HUES64 (cell line): ENCODE measurements around the gene EPS8.

Source experiments
- H3K27ac ChIP-seq: 2 replicates; pipeline ENCODE4 v1.7.0; 2013; ENCODE audit warnings: low read depth, low read length, inconsistent platforms
- H3K27me3 ChIP-seq: 2 replicates; pipeline ENCODE4 v1.6.1; 2013; ENCODE audit warnings: mild to moderate bottlenecking, low read length; ENCODE audit not compliant: insufficient read depth
- H3K36me3 ChIP-seq: 2 replicates; pipeline ENCODE4 v1.6.1; 2013; ENCODE audit warnings: mild to moderate bottlenecking, low read length; ENCODE audit not compliant: insufficient read depth
- H3K4me1 ChIP-seq: 2 replicates; pipeline ENCODE4 v1.6.1; 2013; ENCODE audit warnings: mild to moderate bottlenecking, low read length, moderate library complexity; ENCODE audit not compliant: insufficient read depth
- H3K4me3 ChIP-seq: 2 replicates; pipeline ENCODE4 v1.5.1; 2013; ENCODE audit warnings: mild to moderate bottlenecking, low read length, moderate library complexity
- H3K9ac ChIP-seq: 2 replicates; pipeline ENCODE4 v1.6.1; 2013; ENCODE audit warnings: mild to moderate bottlenecking, low read depth, low read length
- H3K9me3 ChIP-seq: 2 replicates; pipeline ENCODE4 v1.6.1; 2013; ENCODE audit warnings: low read depth, low read length; ENCODE audit not compliant: insufficient read depth
- WGBS: fragments of 150-250, 120-280 bp; methylation state at CpG from one replicate; pipeline ENCODE4 v1.1.7; 2013; ENCODE audit warnings: missing lambda C conversion rate; 5-methylcytosine and 5-hydroxymethylcytosine counted together

The EPS8 gene

GRCh38 chr12:15688202-15688736, 100.9 kb downstream of the EPS8 start:
- H3K4me3 ChIP-seq: no peak overlapping the region
- H3K36me3 ChIP-seq: no peaks in the 10 kb centered on the region
- no peaks in the 10 kb centered on the region for H3K9me3 ChIP-seq
- H3K9ac ChIP-seq: no peak overlapping the region
- WGBS: 92% methylated on average over 8 of the region's 8 CpGs
- H3K4me1 ChIP-seq: peaks cover 9% of the 10 kb centered on the region
- H3K27me3 ChIP-seq: no peaks in the 10 kb centered on the region
- no peak overlapping the region for H3K27ac ChIP-seq

- no peak overlapping the region for H3K4me3 ChIP-seq
- peaks cover 9% of the 10 kb centered on the region for H3K4me1 ChIP-seq
- no peak overlapping the region for H3K27ac ChIP-seq
- no peaks in the 10 kb centered on the region for H3K27me3 ChIP-seq
- H3K36me3 ChIP-seq: no peaks in the 10 kb centered on the region
- H3K9me3 ChIP-seq: no peaks in the 10 kb centered on the region
- H3K9ac ChIP-seq: no peak overlapping the region
Observed at GRCh38 chr12:15687583-15687982, 101.6 kb downstream of the EPS8 start.

- 92% methylated on average over 6 of the region's 6 CpGs for WGBS
- Histone ChIP-seq H3K9ac (no peak overlapping the region), H3K4me1 (peaks cover 9% of the 10 kb centered on the region), H3K27me3 (no peaks in the 10 kb centered on the region), H3K4me3 (no peak overlapping the region), H3K36me3 (no peaks in the 10 kb centered on the region), H3K9me3 (no peaks in the 10 kb centered on the region), H3K27ac (no peak overlapping the region)
Observed at GRCh38 chr12:15684896-15685658, 104.1 kb downstream of the EPS8 start.

GRCh38 chr12:15682826-15683225, 106.4 kb downstream of the EPS8 start:
- Histone ChIP-seq H3K4me3 (no peak overlapping the region), H3K36me3 (no peaks in the 10 kb centered on the region), H3K27ac (no peak overlapping the region), H3K9ac (no peak overlapping the region), H3K4me1 (no peaks in the 10 kb centered on the region; the same call in 1 of the 2 replicates), H3K9me3 (no peaks in the 10 kb centered on the region), H3K27me3 (no peaks in the 10 kb centered on the region)

GRCh38 chr12:15679151-15679550, 110.0 kb downstream of the EPS8 start:
- no peak overlapping the region for H3K4me3 ChIP-seq
- H3K9me3 ChIP-seq: no peaks in the 10 kb centered on the region
- 93% methylated on average over 1 of the region's 1 CpG for WGBS
- no peak overlapping the region for H3K9ac ChIP-seq
- no peaks in the 10 kb centered on the region for H3K36me3 ChIP-seq
- H3K27ac ChIP-seq: no peak overlapping the region
- no peaks in the 10 kb centered on the region for H3K27me3 ChIP-seq
- H3K4me1 ChIP-seq: peaks cover 10% of the 10 kb centered on the region; the same call in 1 of the 2 replicates

GRCh38 chr12:15677726-15678201, 111.4 kb downstream of the EPS8 start:
- Histone ChIP-seq H3K9ac (no peak overlapping the region), H3K4me1 (peaks cover 10% of the 10 kb centered on the region; the same call in 1 of the 2 replicates), H3K27me3 (no peaks in the 10 kb centered on the region), H3K27ac (0 out of 2 replicates have a peak overlapping the region, but pooled peaks have one; percentile 10), H3K9me3 (no peaks in the 10 kb centered on the region), H3K36me3 (no peaks in the 10 kb centered on the region), H3K4me3 (no peak overlapping the region)
- 92% methylated on average over 3 of the region's 3 CpGs for WGBS

GRCh38 chr12:15677228-15677627, 112.0 kb downstream of the EPS8 start:
- WGBS: 79% methylated on average over 2 of the region's 3 CpGs

GRCh38 chr12:15672671-15673270, 116.4 kb downstream of the EPS8 start:
- Histone ChIP-seq H3K36me3 (no peaks in the 10 kb centered on the region), H3K9ac (no peak overlapping the region), H3K4me1 (peaks cover 10% of the 10 kb centered on the region; the same call in 1 of the 2 replicates), H3K4me3 (no peak overlapping the region), H3K9me3 (no peaks in the 10 kb centered on the region), H3K27me3 (no peaks in the 10 kb centered on the region), H3K27ac (no peak overlapping the region)
- WGBS: 92% methylated on average over 4 of the region's 5 CpGs

More at GRCh38 chr12:15677228-15677627, 112.0 kb downstream of the EPS8 start:
- Histone ChIP-seq H3K27ac (peak overlapping the region; percentile 10; the same call in 1 of the 2 replicates), H3K9ac (no peak overlapping the region), H3K4me3 (no peak overlapping the region), H3K4me1 (peaks cover 10% of the 10 kb centered on the region; the same call in 1 of the 2 replicates), H3K9me3 (no peaks in the 10 kb centered on the region), H3K36me3 (no peaks in the 10 kb centered on the region), H3K27me3 (no peaks in the 10 kb centered on the region)

GRCh38 chr12:15670756-15671155, 118.4 kb downstream of the EPS8 start:
- H3K36me3 ChIP-seq: no peaks in the 10 kb centered on the region
- no peak overlapping the region for H3K9ac ChIP-seq
- no peaks in the 10 kb centered on the region for H3K4me1 ChIP-seq
- no peaks in the 10 kb centered on the region for H3K27me3 ChIP-seq
- no peaks in the 10 kb centered on the region for H3K9me3 ChIP-seq
- no peak overlapping the region for H3K4me3 ChIP-seq
- 88% methylated on average over 2 of the region's 3 CpGs for WGBS
- H3K27ac ChIP-seq: no peak overlapping the region

GRCh38 chr12:15669256-15669948, 119.8 kb downstream of the EPS8 start:
- H3K9ac ChIP-seq: no peak overlapping the region
- no peak overlapping the region for H3K4me3 ChIP-seq
- WGBS: 96% methylated on average over 2 of the region's 3 CpGs
- H3K4me1 ChIP-seq: no peaks in the 10 kb centered on the region
- H3K36me3 ChIP-seq: no peaks in the 10 kb centered on the region
- H3K27ac ChIP-seq: no peak overlapping the region
- no peaks in the 10 kb centered on the region for H3K9me3 ChIP-seq
- H3K27me3 ChIP-seq: no peaks in the 10 kb centered on the region

- no peaks in the 10 kb centered on the region for H3K9me3 ChIP-seq
- no peaks in the 10 kb centered on the region; the same call in 1 of the 2 replicates for H3K4me1 ChIP-seq
- no peaks in the 10 kb centered on the region for H3K27me3 ChIP-seq
- no peak overlapping the region for H3K4me3 ChIP-seq
- H3K9ac ChIP-seq: no peak overlapping the region
- no peaks in the 10 kb centered on the region for H3K36me3 ChIP-seq
- H3K27ac ChIP-seq: no peak overlapping the region
- WGBS: 97% methylated on average over 5 of the region's 5 CpGs
Observed at GRCh38 chr12:15664491-15664890, 124.7 kb downstream of the EPS8 start.
